ENCODE measurements around the gene PRRT1.
A peak's percentile ranks its signal among the peaks of the same experiment; 100 is the strongest.

- no peak for TF ChIP-seq EZH2 (IDR thresholded peaks at IDR 0.05; ENCODE audit: borderline replicate concordance, low read depth, low read length, severe bottlenecking)
- peak; percentile 78 for TF ChIP-seq CTCF (IDR thresholded peaks at IDR 0.05; ENCODE audit: borderline replicate concordance, extremely low read depth, low read length, poor library complexity, severe bottlenecking)
Measured at GRCh38 chr6:32194825-32195651, 43.3 kb upstream of the PRRT1 start.

Measured in DND-41 (cell line).